VCaP (cell line): Measurements from ENCODE around the gene PADI2.

Experiments used
- H3K27ac ChIP-seq: fragments of 450-650 bp; 2 replicates; pipeline ENCODE4 v1.5.1; 2017
- TF ChIP-seq, protein P1 (sequence below): fragments of 450-650 bp; conservative IDR thresholded peaks from 2 replicates; pipeline ENCODE4 v1.5.1; 2017; ENCODE audit warnings: mild to moderate bottlenecking, moderate library complexity

The PADI2 gene

DNA sequence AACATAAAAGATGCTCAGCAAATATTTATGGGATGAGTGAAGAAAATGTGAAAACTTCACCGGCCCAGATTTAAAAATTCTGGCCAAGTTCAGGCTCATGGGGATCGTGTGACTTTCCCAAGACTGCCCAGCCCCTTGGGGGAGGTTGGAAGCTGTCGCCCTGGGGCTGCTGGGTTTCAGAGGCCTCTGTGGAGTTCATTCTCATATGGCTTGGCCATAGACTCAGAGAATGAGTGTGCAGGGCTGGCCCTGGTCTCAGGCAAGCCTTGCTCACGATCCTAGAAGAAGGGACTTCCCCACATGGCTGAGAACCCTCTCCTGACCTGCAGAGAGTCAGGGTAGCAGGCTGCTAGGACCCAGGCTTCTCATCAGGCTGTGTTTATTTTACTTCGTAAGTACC lies 24.6 kb downstream of the PADI2 start:
- TF ChIP-seq, protein P1, sequence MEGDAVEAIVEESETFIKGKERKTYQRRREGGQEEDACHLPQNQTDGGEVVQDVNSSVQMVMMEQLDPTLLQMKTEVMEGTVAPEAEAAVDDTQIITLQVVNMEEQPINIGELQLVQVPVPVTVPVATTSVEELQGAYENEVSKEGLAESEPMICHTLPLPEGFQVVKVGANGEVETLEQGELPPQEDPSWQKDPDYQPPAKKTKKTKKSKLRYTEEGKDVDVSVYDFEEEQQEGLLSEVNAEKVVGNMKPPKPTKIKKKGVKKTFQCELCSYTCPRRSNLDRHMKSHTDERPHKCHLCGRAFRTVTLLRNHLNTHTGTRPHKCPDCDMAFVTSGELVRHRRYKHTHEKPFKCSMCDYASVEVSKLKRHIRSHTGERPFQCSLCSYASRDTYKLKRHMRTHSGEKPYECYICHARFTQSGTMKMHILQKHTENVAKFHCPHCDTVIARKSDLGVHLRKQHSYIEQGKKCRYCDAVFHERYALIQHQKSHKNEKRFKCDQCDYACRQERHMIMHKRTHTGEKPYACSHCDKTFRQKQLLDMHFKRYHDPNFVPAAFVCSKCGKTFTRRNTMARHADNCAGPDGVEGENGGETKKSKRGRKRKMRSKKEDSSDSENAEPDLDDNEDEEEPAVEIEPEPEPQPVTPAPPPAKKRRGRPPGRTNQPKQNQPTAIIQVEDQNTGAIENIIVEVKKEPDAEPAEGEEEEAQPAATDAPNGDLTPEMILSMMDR, result no peak
- no peak overlapping the region for H3K27ac ChIP-seq

DNA sequence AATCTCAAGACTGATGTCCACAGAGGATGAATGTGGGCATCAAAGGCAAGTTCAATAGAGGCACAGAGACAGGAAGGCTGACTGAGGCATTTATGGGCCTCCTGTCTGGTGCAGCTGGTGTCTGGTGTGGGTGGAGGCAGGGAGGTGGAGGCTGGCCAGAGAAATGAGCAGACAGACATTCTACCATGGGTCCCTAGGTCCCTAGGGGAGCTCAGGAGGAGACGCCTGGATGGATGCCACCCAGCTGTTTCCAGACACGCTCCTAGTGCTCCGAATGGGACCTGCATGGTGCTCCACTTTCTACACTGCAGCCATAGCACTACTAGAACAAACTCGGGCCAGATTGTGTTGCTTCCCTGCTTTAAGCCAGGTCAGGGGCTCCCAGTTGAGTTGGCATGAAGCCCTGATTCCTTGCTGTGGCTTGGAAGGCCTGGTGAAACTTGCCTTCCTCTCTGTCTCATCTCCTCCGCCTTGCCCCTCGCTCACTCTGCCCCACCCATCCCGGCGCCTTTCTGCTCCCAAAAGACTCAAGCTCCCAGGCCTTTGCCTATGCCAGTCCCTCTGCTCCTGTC lies 25.3 kb downstream of the PADI2 start:
- no peak overlapping the region for H3K27ac ChIP-seq
- TF ChIP-seq, protein P1, result no peak

DNA sequence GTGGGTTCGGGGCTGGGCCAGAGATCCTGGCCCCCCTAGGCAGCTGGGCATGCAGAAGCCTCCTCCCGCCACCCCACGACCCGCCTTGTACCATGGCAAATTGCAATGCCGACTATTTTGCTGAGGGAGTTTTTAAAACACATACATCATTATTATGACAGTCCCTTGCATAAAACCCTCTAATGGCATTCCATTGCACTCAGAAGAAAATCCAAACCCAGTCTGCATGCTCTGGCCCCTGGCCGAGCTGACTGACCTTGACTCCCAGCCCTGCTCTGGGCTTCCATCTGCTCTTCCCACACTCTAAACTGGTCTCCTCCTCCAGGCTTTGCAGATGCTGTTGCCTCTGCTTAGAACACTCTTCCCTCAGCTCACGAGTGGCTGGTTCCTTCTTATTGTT lies 28.0 kb downstream of the PADI2 start:
- TF ChIP-seq, protein P1, result no peak
- H3K27ac ChIP-seq, result no peak overlapping the region

DNA sequence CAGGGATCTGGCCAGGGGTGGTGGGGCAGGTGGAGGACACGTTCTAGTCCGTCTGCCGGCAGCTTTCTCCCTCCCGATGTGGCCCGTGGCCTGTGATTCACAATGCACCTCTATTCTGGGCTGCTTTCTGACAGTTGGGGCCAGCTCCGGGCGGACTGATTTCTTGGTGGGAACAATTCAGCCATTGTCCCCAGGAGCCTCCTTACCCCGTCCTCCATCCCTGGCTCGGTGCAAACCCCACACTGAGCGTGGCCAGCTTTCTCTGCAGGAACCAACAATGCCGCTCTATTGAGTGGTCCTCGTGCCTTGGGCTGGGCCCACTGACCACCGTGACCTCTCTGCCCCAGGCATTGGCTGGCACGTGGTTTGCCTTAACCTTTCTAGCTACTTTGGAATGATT lies 29.7 kb downstream of the PADI2 start:
- H3K27ac ChIP-seq, result no peak overlapping the region
- TF ChIP-seq, protein P1, result no peak

DNA sequence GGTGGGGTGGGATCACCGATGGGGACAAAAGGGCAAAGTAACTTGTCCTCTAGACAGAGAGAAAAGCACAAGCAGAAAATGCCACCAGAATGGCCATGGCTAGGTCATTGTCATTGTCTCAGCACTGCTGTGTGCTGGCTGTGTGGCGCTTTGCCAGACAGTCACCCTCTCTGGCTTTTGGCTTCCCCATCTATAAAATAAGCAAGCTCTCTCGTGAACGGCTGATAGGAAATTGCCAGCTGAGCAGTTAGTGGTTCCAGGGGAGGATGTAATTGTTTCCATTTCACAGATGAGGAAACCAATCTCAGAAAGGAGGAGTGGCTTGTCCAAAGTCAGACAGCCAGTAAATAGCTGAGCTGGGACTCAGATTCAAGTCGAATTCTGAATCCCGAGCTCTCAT lies 32.5 kb downstream of the PADI2 start:
- TF ChIP-seq, protein P1, result no peak

DNA sequence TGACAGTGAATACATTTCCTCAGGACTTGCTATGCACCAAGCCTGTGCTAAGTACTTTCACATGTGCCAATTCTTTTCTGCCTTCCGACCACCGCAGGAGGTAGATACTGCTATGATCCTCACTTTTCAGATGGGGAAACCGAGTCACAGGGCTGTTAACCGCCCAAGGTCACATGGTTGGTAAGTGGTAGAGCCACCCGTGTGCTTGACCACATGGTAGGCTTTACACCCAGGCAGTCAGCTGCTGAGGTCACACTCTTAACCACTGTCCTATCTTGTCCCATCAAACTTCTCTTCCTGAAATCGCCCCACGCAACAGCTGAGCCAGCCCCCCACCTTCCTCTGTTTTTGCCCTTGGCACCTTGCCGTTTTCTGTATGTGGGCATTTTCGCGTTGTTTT lies 34.5 kb downstream of the PADI2 start:
- TF ChIP-seq, protein P1, result no peak
- H3K27ac ChIP-seq, result no peak overlapping the region

More for the DNA sequence above, 32.5 kb downstream of the PADI2 start:
- no peak overlapping the region for H3K27ac ChIP-seq

DNA sequence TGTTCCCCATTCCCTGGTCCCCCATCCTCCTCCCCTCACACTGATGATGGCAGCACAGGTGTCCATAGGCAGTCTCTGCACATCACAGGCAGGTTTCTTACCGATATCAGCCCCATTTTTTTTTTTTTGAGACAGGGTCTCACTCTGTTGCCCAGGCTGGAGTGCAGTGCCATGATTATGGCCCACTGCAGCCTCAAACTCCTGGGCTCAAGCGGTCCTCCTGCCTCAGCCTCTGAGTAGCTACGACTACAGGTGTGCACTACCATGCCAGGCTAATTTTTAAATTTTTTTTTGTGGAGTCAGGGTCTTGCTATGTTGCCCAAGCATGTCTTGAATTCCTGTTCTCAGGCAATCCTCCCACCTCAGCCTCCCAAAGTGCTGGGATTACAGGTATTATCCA lies 36.5 kb downstream of the PADI2 start:
- TF ChIP-seq, protein P1, result no peak
- H3K27ac ChIP-seq, result no peak overlapping the region
